GM21390 (cell line): ENCODE measurements around the gene GNG7.
"Not testable (repeated sequence)": the region's sequence is repeated elsewhere in the genome, so short reads cannot be mapped to it uniquely, and the experiment has no call there.

ENCODE experiments used
- ATAC-seq: cut with Tn5 transposase; IDR thresholded peaks from one replicate; pipeline ENCODE4 v1.9.1; 2021; ENCODE audit not compliant: unreplicated experiment

GNG7 gene

GRCh38 chr19:2476451-2477140 lies 225.9 kb downstream of the GNG7 start:
- no peak for ATAC-seq

- ATAC-seq: peak; percentile 40
These were observed 226.6 kb downstream of the GNG7 start, which contains the start of gene GADD45B for GRCh38 chr19:2475702-2476450. TSS of gene GADD45B (plus strand) at chr19:2476127. CDS start at chr19:2476359, 232 bp downstream.

GRCh38 chr19:2475018-2475701 lies 227.3 kb downstream of the GNG7 start:
- ATAC-seq: no peak

- no peak for ATAC-seq
These were observed 228.1 kb downstream of the GNG7 start for GRCh38 chr19:2474232-2475017.

GRCh38 chr19:2469915-2470200 lies 232.6 kb downstream of the GNG7 start:
- not testable (repeated sequence) for ATAC-seq

DNA sequence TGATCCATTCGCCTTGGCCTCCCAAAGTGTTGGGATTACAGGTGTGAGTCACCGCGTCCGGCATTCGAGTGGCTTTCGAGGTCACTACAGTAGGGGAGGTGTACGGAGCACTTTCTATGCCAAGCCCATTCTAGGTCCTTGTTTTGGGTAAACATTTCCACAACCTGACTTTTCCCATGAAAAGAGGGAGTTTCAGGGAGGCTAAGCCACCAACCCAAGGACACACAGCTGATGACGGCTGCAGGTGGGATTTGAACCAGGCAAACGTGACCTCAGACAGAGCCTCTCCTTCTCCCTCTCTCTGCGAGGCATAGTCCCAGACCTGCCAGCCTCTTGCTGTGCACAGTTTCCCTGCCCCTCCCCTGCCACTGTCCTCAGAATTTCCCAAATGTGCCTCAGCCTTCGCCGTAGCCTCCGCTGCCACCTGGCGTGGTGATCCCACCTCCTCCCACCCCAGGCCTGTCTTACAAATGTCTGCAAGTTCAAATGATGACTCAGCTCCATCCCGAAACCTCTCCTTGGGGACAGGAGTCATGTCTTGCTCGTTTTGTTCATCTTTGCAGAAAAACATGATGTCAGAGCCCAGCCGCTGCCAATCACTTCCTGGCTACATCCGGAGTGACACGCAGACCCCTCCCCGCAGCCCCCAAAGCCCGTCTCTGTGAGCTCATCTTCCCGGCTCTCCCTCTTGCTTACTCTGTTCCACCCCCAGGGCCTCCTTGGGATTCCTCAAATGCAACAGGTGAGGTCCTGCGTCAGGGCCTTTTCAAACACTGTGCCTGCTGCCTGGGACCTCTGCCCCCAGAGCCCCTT lies 233.2 kb downstream of the GNG7 start:
- no peak for ATAC-seq

- ATAC-seq: no peak
These were observed 233.9 kb downstream of the GNG7 start for GRCh38 chr19:2468596-2468995.

DNA sequence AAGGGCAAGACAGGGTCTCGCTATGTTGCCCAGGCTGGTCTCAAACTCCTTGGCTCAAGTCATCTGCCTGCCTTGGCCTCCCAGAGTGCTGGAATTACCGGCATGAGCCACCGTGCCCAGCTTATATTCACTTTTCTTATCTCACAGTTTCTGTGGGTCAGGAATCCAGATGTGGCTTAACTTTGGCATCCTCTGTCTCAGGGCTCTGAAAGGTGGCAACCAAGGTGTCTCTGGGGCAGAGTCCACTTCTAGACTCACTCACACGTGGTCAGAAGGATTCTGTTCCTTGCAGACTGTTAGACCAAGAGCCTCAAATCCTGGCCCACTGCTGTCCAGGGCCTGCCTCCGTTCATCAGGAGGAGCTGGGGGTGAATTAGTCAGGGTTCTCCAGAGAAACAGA lies 238.1 kb downstream of the GNG7 start:
- ATAC-seq: no peak

DNA sequence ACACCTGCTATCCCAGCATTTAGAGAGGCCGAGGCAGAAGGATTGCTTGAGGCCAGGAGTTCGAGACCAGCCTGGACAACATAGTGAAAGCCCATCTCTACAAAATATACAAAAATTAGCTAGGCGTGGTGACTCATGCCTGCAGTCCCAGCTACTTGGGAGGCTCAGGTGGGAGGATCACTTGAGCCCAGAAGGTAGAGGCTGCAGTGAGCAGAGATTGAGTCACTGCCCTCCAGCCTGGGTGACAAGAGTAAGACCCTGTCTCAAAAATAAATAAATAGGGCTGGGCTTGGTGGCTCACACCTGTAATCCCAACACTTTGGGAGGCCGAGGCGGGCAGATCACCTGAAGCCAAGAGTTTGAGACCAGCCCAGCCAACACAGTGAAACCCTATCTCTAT lies 238.8 kb downstream of the GNG7 start:
- not testable (repeated sequence) for ATAC-seq

DNA sequence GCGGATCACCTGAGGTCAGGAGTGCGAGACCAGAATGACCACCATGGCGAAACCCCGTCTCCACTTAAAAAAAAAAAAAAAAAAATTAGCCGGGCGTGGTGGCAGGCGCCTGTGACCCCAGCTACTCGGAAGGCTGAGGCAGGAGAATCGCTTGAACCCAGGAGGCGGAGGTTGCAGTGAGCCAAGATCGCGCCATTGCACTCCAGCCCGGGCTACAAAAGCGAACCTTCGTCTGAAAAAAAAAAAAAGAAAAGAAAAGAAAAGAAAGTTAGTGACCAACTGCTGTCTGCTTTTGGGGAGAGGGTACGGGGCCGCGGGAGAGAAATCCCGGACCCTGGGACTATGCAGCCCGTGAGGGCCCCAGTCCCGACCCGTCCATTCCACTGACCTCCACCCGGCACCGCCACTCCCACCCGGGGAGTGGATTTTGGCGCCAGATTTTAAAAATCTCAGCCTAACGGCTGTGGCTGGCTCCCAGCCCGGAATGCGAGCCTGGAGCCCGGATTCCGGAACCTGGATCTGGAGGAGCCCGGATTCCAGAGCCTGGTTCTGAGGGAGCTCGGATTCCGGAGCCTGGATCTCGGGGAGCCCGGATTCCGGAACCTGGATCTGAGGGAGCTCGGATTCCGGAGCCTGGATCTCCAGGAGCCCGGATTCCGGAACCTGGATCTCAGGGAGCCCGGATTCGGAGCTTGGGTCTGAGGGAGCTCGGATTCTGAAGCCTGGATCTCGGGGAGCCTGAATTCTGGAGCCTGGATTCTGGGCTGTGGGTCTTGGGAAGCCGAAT lies 239.7 kb downstream of the GNG7 start:
- no peak for ATAC-seq

DNA sequence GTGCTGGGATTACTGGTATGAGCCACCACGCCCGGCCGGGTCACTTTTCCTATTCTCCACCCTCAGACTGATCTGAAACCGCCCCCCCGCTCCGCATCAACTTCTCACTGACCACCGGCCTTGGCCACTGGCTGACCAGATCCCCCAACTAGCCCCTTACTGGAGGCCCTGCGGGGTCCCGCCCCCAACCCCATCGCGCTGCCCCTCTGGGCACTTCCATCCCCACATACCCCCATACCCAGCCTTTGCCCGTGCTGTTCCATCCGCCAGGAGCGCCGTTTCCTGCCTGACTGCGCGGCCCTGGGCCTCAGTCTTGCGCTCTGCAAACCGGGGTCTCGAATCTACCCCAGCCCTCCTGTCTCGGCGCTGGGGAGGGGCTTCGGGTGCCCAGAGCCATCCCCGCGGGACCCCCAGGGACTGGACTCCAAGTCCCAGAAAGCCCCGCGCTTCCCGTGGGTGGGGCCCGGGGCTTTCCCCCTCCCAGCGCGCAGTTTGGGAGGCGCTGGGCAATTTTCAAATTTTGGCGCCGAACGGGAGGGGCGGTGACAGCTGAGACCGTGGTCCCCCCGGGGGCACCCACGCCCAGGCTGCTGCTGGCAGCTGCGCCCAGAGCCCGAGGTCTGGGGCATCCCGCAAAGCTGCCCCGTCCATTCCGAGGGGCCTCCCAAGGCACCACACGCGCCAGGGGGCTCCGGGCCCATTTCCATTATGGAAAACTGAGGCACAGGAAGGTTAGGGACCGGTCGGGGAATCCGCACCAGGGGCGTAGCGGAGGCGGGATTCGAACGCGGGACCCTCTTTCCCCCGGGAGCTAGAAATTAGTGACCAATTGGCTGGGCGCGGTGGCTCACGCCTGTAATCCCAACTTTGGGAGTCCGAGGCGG lies 240.5 kb downstream of the GNG7 start:
- no peak for ATAC-seq
